HepG2 (cell line): ENCODE results near the gene FBXW12. TPM values are rescaled to one million over a fixed set of nuclear protein-coding genes. Genes with fewer than 3 reads are reported as not detected.

Source experiments
- ATAC-seq: fragments of 200-7000 bp; cut with Tn5 transposase; 3 replicates; pipeline ENCODE4 v1.9.1; 2020; ENCODE audit warnings: mild to moderate bottlenecking, moderate library complexity
- BruUV-seq: library from RNA; stranded (reverse); fragments of 400-500 nt; replicated peaks from 2 replicates; lab custom pipeline; 2021; lab: Mats Ljungman, UMichigan
- CTCF ChIA-PET: fragments of 300-600 bp; formaldehyde crosslinking; extraction: SDS; loops from one replicate; lab custom pipeline; 2021; ENCODE audit warnings: low total read pairs, inconsistent platforms, low intra/inter-chr PET ratio; lab: Yijun Ruan, JAX
- POLR2A ChIA-PET: fragments of 350-600 bp; sonication (Branson Sonifier 250); formaldehyde crosslinking; loops from one replicate; lab custom pipeline; 2020; ENCODE audit warnings: antibody characterized with exemption, inconsistent platforms; lab: Yijun Ruan, JAX
- DNase-seq: peaks from one replicate; pipeline ENCODE4 v3.0.0-alpha.2; 2015; ENCODE audit warnings: low spot score
- FAIRE-seq: peaks from 3 replicates; lab custom pipeline; 2011; peaks lifted over from hg19 to GRCh38; lab: Jason Lieb, UNC
- H2AFZ ChIP-seq: one replicate; pipeline ENCODE4 v1.6.1; 2011; ENCODE audit warnings: low read length, inconsistent platforms
- H3K27ac ChIP-seq: fragments of 300-600 bp; 3 replicates; pipeline ENCODE4 v1.8.0; 2011; ENCODE audit warnings: mixed run types, mild to moderate bottlenecking, mixed read lengths, low read length, inconsistent platforms; ENCODE audit not compliant: insufficient read depth; ENCODE audit errors: extremely low read length
- H3K27me3 ChIP-seq, 2 experiments: fragments of 200-600 bp in 1 of 2; 2 replicates in 1 of 2; 3 replicates in 1 of 2; pipeline versions ENCODE4 v1.6.0 to v1.8.0; 2011; ENCODE audit warnings: low read length in 2 of 2, mild to moderate bottlenecking in 2 of 2, moderate library complexity in 2 of 2, inconsistent platforms in 1 of 2; ENCODE audit not compliant: insufficient read depth in 2 of 2, control insufficient read depth in 1 of 2
- H3K36me3 ChIP-seq, 2 experiments: fragments of 200-600 bp in 1 of 2; replicated peaks in 1 of 2; 2 replicates in 1 of 2; 3 replicates in 1 of 2; pipeline versions ENCODE4 v1.5.1 to v1.8.0; 2011; ENCODE audit warnings: low read length in 2 of 2, inconsistent platforms in 1 of 2; ENCODE audit not compliant: insufficient read depth in 2 of 2, control insufficient read depth in 1 of 2
- H3K4me1 ChIP-seq: 2 replicates; pipeline ENCODE4 v1.5.1; 2012; ENCODE audit warnings: low read length, inconsistent platforms; ENCODE audit not compliant: insufficient read depth
- H3K4me2 ChIP-seq: 2 replicates; pipeline ENCODE4 v1.6.0; 2011; ENCODE audit warnings: low read depth, low read length, inconsistent platforms
- H3K4me3 ChIP-seq, 3 experiments: fragments of 200-600 bp in 1 of 3; sonication (generic), shearing (Covaris generic) in 1 of 3; replicated peaks in 1 of 3; 2 replicates each; pipeline ENCODE4 v1.5.1; 2011 to 2016; ENCODE audit warnings: low read length in 3 of 3, inconsistent platforms in 2 of 3, low read depth in 2 of 3, mild to moderate bottlenecking in 2 of 3, control low read depth in 1 of 3, mixed read lengths in 1 of 3; ENCODE audit not compliant: insufficient read depth in 1 of 3
- H3K79me2 ChIP-seq: one replicate; pipeline ENCODE4 v1.6.1; 2011; ENCODE audit warnings: low read length, inconsistent platforms; ENCODE audit not compliant: insufficient read depth
- H3K9ac ChIP-seq: 2 replicates; pipeline ENCODE4 v1.6.0; 2011; ENCODE audit warnings: mild to moderate bottlenecking, low read depth, low read length, inconsistent platforms; ENCODE audit not compliant: insufficient read depth
- H3K9me3 ChIP-seq: 2 replicates; pipeline ENCODE4 v1.5.1; 2012; ENCODE audit warnings: mild to moderate bottlenecking, low read length
- H4K20me1 ChIP-seq: 2 replicates; pipeline ENCODE4 v1.6.0; 2011; ENCODE audit warnings: inconsistent platforms, mild to moderate bottlenecking, low read length, moderate library complexity; ENCODE audit not compliant: insufficient read depth
- ARHGAP35 ChIP-seq: sonication (generic); formaldehyde crosslinking; IDR thresholded peaks from 2 replicates; pipeline ENCODE4 v1.9.0; 2022; ENCODE audit warnings: mild to moderate bottlenecking, inconsistent platforms, moderate library complexity, missing genetic modification reagents, borderline replicate concordance
- DPF2 ChIP-seq: sonication (generic); formaldehyde crosslinking; IDR thresholded peaks from 2 replicates; pipeline ENCODE4 v1.4.0; 2020; ENCODE audit warnings: mild to moderate bottlenecking, low read depth, missing genetic modification reagents, borderline replicate concordance
- ZC3H4 ChIP-seq: sonication (generic); formaldehyde crosslinking; IDR thresholded peaks from 2 replicates; pipeline ENCODE4 v1.4.0; 2020; ENCODE audit warnings: missing genetic modification reagents, borderline replicate concordance
- ZNF10 ChIP-seq: sonication (generic); formaldehyde crosslinking; IDR thresholded peaks from 2 replicates; pipeline ENCODE4 v1.4.0; 2020; ENCODE audit warnings: mild to moderate bottlenecking, low read depth, missing genetic modification reagents, borderline replicate concordance
- ZNF207 ChIP-seq: fragments of 450-650 bp; IDR thresholded peaks from 2 replicates; pipeline ENCODE4 v1.6.1; 2016; ENCODE audit warnings: antibody characterized with exemption, borderline replicate concordance
- ZNF331 ChIP-seq: sonication (generic); formaldehyde crosslinking; IDR thresholded peaks from 2 replicates; pipeline ENCODE4 v1.4.0; 2020; ENCODE audit warnings: missing genetic modification reagents
- WGBS: methylation state at CpG from one replicate; pipeline ENCODE4 v1.1.6; 2017; ENCODE audit warnings: low lambda C conversion rate; 5-methylcytosine and 5-hydroxymethylcytosine counted together
- in situ Hi-C: cut with HindIII; loops from 2 replicates; pipeline ENCODE4 v1.10.0; 2017; ENCODE audit warnings: low pct_unique_long_range_greater_than_20kb; ENCODE audit not compliant: extremely low pct_ligation_motif_present
- intact Hi-C: fragments of 100-400 bp; cut with micrococcal nuclease; formaldehyde crosslinking; loops from one replicate; pipeline ENCODE4 v1.10.0; 2022; ENCODE audit not compliant: unreplicated experiment
- polyA plus RNA-seq, 8 experiments: library from polyadenylated mRNA; depleted of rRNA in 3 of 8; stranded (reverse) in 7 of 8; unstranded in 1 of 8; fragments of >200 nt; fragmentation: Illumina TruSeq in 4 of 8; extraction: Trizol in 4 of 8; gene quantifications; 2 replicates each; pipeline versions ENCODE4 v1.2.1 to v1.2.3, GENCODE V29; 2011 to 2016; ENCODE audit warnings: low read depth in 4 of 8, missing spikeins in 1 of 8, mixed read lengths in 1 of 8; ENCODE audit not compliant: insufficient read depth in 1 of 8
- total RNA-seq, 5 experiments: library from RNA; depleted of rRNA; stranded (reverse); fragments of >200 nt; fragmentation: Illumina TruSeq; extraction: Trizol; gene quantifications; 2 replicates each; pipeline ENCODE4 v1.2.3, GENCODE V29; 2016; ENCODE audit warnings: low read depth in 1 of 5
- TF ChIP-seq, protein P1 (sequence below): sonication (generic); formaldehyde crosslinking; IDR thresholded peaks from 2 replicates; pipeline ENCODE4 v1.8.1; 2023; ENCODE audit warnings: mild to moderate bottlenecking, missing genetic modification reagents
- TF ChIP-seq, protein P2 (sequence below): sonication (generic); formaldehyde crosslinking; IDR thresholded peaks from 2 replicates; pipeline ENCODE4 v1.5.0; 2020; ENCODE audit warnings: missing genetic modification reagents
- TF ChIP-seq, protein P3 (sequence below): sonication (generic); formaldehyde crosslinking; IDR thresholded peaks from 2 replicates; pipeline ENCODE4 v1.4.0; 2020; ENCODE audit warnings: missing genetic modification reagents, borderline replicate concordance
- TF ChIP-seq, protein P4 (sequence below): IDR thresholded peaks from 2 replicates; pipeline ENCODE4 v1.6.1; 2016; ENCODE audit warnings: missing biosample characterization, missing genetic modification reagents, low read depth
- TF ChIP-seq, protein P5 (sequence below): sonication (generic); formaldehyde crosslinking; IDR thresholded peaks from 2 replicates; pipeline ENCODE4 v1.4.0; 2020; ENCODE audit warnings: missing genetic modification reagents
- TF ChIP-seq, protein P6 (sequence below): sonication (generic); formaldehyde crosslinking; IDR thresholded peaks from 2 replicates; pipeline ENCODE4 v1.4.0; 2020; ENCODE audit warnings: low read depth, mild to moderate bottlenecking, missing genetic modification reagents
- TF ChIP-seq, protein P7 (sequence below): sonication (generic); formaldehyde crosslinking; IDR thresholded peaks from 2 replicates; pipeline ENCODE4 v1.4.0; 2020; ENCODE audit warnings: missing genetic modification reagents

The FBXW12 gene
- total and polyA plus RNA-seq, 2 of the 13 experiments (the other 11 are each of a cell fraction or from before 2014, with no cell fraction given), result not detected

DNA sequence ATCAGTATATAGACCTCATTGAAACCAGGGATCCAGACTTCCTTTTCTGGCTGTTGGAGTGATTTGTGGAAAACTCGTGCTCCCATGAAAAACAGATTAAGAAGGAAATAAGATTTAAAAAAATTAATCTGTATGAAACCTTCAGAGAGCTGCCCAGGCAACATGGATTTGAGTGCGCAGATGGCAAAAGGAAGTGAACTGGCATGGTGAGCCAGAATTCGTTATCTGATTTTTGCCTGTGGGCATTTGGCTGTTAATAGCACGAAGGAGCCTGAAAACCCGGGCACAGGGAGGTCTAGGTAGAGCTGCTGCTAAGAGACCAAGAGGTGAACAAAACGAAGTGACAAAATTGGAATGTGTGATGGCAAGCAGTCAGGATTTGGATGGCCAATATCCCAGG lies 19.5 kb upstream of the FBXW12 start:
- H4K20me1 ChIP-seq, result no peaks in the 10 kb centered on the region
- no peaks in the 10 kb centered on the region for H3K79me2 ChIP-seq
- H3K27me3 ChIP-seq, result peaks cover 0 to 12% of the 10 kb centered on the region in 2 experiments; a peak in 1 of 5 replicates
- WGBS, result 33% methylated on average over 6 of the region's 6 CpGs
- peaks cover 21% of the 10 kb centered on the region for H3K4me1 ChIP-seq
- no peaks in the 10 kb centered on the region for H3K36me3 ChIP-seq
- no TSS peak for BruUV-seq
- FAIRE-seq, result no peak
- no peak overlapping the region for H3K9ac ChIP-seq
- CTCF ChIA-PET, result no interaction called here
- no peak overlapping the region for H3K4me3 ChIP-seq
- DNase-seq, result no peak
- H3K4me2 ChIP-seq, result no peak overlapping the region
- ATAC-seq, result no peak
- in situ Hi-C loops (no loop called here), intact Hi-C loops (no loop called here)
- no peaks in the 10 kb centered on the region for H3K9me3 ChIP-seq
- H3K27ac ChIP-seq, result no peak overlapping the region
- H2AFZ ChIP-seq, result no peak overlapping the region
- POLR2A ChIA-PET, result no interaction called here
- TF ChIP-seq, protein P1, sequence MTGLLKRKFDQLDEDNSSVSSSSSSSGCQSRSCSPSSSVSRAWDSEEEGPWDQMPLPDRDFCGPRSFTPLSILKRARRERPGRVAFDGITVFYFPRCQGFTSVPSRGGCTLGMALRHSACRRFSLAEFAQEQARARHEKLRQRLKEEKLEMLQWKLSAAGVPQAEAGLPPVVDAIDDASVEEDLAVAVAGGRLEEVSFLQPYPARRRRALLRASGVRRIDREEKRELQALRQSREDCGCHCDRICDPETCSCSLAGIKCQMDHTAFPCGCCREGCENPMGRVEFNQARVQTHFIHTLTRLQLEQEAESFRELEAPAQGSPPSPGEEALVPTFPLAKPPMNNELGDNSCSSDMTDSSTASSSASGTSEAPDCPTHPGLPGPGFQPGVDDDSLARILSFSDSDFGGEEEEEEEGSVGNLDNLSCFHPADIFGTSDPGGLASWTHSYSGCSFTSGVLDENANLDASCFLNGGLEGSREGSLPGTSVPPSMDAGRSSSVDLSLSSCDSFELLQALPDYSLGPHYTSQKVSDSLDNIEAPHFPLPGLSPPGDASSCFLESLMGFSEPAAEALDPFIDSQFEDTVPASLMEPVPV, result no peak
- TF ChIP-seq ZNF207 (no peak), ZNF331 (CRISPR knock-in tag) (no peak), DPF2 (no peak), ZNF10 (CRISPR knock-in tag) (no peak), ZC3H4 (CRISPR knock-in tag) (no peak), ARHGAP35 (CRISPR knock-in tag) (no peak)
- TF ChIP-seq, protein P2, sequence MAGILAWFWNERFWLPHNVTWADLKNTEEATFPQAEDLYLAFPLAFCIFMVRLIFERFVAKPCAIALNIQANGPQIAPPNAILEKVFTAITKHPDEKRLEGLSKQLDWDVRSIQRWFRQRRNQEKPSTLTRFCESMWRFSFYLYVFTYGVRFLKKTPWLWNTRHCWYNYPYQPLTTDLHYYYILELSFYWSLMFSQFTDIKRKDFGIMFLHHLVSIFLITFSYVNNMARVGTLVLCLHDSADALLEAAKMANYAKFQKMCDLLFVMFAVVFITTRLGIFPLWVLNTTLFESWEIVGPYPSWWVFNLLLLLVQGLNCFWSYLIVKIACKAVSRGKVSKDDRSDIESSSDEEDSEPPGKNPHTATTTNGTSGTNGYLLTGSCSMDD, result no peak
- TF ChIP-seq, protein P3, sequence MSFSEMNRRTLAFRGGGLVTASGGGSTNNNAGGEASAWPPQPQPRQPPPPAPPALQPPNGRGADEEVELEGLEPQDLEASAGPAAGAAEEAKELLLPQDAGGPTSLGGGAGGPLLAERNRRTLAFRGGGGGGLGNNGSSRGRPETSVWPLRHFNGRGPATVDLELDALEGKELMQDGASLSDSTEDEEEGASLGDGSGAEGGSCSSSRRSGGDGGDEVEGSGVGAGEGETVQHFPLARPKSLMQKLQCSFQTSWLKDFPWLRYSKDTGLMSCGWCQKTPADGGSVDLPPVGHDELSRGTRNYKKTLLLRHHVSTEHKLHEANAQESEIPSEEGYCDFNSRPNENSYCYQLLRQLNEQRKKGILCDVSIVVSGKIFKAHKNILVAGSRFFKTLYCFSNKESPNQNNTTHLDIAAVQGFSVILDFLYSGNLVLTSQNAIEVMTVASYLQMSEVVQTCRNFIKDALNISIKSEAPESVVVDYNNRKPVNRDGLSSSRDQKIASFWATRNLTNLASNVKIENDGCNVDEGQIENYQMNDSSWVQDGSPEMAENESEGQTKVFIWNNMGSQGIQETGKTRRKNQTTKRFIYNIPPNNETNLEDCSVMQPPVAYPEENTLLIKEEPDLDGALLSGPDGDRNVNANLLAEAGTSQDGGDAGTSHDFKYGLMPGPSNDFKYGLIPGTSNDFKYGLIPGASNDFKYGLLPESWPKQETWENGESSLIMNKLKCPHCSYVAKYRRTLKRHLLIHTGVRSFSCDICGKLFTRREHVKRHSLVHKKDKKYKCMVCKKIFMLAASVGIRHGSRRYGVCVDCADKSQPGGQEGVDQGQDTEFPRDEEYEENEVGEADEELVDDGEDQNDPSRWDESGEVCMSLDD, result no peak
- TF ChIP-seq, protein P4, sequence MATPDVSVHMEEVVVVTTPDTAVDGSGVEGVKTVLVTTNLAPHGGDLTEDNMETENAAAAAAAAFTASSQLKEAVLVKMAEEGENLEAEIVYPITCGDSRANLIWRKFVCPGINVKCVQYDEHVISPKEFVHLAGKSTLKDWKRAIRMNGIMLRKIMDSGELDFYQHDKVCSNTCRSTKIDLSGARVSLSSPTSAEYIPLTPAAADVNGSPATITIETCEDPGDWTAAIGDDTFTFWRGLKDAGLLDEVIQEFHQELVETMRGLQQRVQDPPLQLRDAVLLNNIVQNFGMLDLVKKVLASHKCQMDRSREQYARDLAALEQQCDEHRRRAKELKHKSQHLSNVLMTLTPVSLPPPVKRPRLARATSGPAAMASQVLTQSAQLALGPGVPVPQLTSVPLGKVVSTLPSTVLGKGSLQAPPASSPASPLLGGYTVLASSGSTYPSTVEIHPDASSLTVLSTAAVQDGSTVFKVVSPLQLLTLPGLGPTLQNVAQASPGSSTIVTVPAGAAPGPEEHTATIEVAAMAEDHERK (CRISPR knock-in tag), result no peak
- TF ChIP-seq, protein P5, sequence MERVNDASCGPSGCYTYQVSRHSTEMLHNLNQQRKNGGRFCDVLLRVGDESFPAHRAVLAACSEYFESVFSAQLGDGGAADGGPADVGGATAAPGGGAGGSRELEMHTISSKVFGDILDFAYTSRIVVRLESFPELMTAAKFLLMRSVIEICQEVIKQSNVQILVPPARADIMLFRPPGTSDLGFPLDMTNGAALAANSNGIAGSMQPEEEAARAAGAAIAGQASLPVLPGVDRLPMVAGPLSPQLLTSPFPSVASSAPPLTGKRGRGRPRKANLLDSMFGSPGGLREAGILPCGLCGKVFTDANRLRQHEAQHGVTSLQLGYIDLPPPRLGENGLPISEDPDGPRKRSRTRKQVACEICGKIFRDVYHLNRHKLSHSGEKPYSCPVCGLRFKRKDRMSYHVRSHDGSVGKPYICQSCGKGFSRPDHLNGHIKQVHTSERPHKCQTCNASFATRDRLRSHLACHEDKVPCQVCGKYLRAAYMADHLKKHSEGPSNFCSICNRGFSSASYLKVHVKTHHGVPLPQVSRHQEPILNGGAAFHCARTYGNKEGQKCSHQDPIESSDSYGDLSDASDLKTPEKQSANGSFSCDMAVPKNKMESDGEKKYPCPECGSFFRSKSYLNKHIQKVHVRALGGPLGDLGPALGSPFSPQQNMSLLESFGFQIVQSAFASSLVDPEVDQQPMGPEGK (CRISPR knock-in tag), result no peak
- TF ChIP-seq, protein P6, sequence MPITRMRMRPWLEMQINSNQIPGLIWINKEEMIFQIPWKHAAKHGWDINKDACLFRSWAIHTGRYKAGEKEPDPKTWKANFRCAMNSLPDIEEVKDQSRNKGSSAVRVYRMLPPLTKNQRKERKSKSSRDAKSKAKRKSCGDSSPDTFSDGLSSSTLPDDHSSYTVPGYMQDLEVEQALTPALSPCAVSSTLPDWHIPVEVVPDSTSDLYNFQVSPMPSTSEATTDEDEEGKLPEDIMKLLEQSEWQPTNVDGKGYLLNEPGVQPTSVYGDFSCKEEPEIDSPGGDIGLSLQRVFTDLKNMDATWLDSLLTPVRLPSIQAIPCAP (CRISPR knock-in tag), result no peak
- TF ChIP-seq, protein P7, sequence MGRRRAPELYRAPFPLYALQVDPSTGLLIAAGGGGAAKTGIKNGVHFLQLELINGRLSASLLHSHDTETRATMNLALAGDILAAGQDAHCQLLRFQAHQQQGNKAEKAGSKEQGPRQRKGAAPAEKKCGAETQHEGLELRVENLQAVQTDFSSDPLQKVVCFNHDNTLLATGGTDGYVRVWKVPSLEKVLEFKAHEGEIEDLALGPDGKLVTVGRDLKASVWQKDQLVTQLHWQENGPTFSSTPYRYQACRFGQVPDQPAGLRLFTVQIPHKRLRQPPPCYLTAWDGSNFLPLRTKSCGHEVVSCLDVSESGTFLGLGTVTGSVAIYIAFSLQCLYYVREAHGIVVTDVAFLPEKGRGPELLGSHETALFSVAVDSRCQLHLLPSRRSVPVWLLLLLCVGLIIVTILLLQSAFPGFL (CRISPR knock-in tag), result no peak
